SK-N-SH treated with all-trans-retinoic acid at 6 μM for 48 hours (cell line): ENCODE results near the gene RIN3.

Experiments
- ARNTL ChIP-seq: fragments of 450-650 bp; formaldehyde crosslinking; IDR thresholded peaks from 2 replicates; pipeline ENCODE4 v1.5.0; 2020; ENCODE audit warnings: low read depth, mild to moderate bottlenecking, moderate library complexity, borderline replicate concordance
- PPARA ChIP-seq: fragments of 250-450 bp; sonication (Bioruptor Pico); IDR thresholded peaks from 2 replicates; pipeline ENCODE4 v1.5.0; 2020; ENCODE audit warnings: mild to moderate bottlenecking, borderline replicate concordance
- RARB ChIP-seq: fragments of 250-450 bp; sonication (Bioruptor Pico); IDR thresholded peaks from 2 replicates; pipeline ENCODE4 v1.8.0; 2021; ENCODE audit warnings: mild to moderate bottlenecking, moderate library complexity
- SNAI2 ChIP-seq: fragments of 250-450 bp; sonication (Bioruptor Pico); IDR thresholded peaks from 2 replicates; pipeline ENCODE4 v1.5.0; 2020; ENCODE audit warnings: mild to moderate bottlenecking, moderate library complexity
- ZFP30 ChIP-seq: fragments of 450-650 bp; formaldehyde crosslinking; IDR thresholded peaks from 2 replicates; pipeline ENCODE4 v1.5.0; 2022; ENCODE audit warnings: mild to moderate bottlenecking, moderate library complexity
- ZNF565 ChIP-seq: fragments of 450-650 bp; formaldehyde crosslinking; conservative IDR thresholded peaks from 2 replicates; pipeline ENCODE4 v1.5.0; 2020; ENCODE audit warnings: low read depth, mild to moderate bottlenecking, moderate library complexity
- ZNF8 ChIP-seq: fragments of 450-650 bp; formaldehyde crosslinking; IDR thresholded peaks from 2 replicates; pipeline ENCODE4 v1.5.0; 2020; ENCODE audit warnings: mild to moderate bottlenecking, moderate library complexity
- TF ChIP-seq, protein P1 (sequence below): fragments of 250-450 bp; sonication (Bioruptor Pico); IDR thresholded peaks from 2 replicates; pipeline ENCODE4 v1.8.0; 2021; ENCODE audit warnings: low read depth, mild to moderate bottlenecking, moderate library complexity, borderline replicate concordance
- TF ChIP-seq, protein P2 (sequence below): fragments of 250-450 bp; sonication (Bioruptor Pico); IDR thresholded peaks from 2 replicates; pipeline ENCODE4 v1.5.0; 2020; ENCODE audit warnings: mild to moderate bottlenecking, moderate library complexity
- TF ChIP-seq, protein P3 (sequence below): fragments of 250-450 bp; sonication (Bioruptor Pico); IDR thresholded peaks from 2 replicates; pipeline ENCODE4 v1.8.0; 2020; ENCODE audit warnings: mild to moderate bottlenecking, moderate library complexity, borderline replicate concordance

DNA sequence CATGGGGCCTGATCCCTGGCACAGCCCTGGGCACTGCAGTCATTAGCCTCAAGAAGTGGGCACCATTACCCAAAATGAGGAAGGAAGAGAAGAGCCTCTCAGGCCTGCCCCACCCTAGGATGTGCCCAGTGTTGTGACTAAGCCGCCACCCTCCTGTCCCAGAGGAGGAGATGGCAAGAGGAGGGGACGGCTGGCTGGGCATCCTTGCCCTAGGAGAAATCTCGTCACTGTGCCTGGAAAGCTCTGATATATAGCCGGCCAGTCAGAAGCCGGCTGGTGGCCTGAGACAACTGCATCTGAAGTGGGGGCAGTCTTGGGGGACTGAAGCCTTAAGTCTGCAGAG, 119.7 kb downstream of the RIN3 start:
- TF ChIP-seq PPARA (no peak), SNAI2 (CRISPR knock-in tag) (no peak), ZFP30 (CRISPR knock-in tag) (no peak), ZNF565 (CRISPR knock-in tag) (no peak), RARB (CRISPR knock-in tag) (no peak), ZNF8 (CRISPR knock-in tag) (no peak), ARNTL (CRISPR knock-in tag) (no peak)
- TF ChIP-seq, protein P1, sequence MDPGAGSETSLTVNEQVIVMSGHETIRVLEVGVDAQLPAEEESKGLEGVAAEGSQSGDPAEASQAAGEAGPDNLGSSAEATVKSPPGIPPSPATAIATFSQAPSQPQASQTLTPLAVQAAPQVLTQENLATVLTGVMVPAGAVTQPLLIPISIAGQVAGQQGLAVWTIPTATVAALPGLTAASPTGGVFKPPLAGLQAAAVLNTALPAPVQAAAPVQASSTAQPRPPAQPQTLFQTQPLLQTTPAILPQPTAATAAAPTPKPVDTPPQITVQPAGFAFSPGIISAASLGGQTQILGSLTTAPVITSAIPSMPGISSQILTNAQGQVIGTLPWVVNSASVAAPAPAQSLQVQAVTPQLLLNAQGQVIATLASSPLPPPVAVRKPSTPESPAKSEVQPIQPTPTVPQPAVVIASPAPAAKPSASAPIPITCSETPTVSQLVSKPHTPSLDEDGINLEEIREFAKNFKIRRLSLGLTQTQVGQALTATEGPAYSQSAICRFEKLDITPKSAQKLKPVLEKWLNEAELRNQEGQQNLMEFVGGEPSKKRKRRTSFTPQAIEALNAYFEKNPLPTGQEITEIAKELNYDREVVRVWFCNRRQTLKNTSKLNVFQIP (CRISPR knock-in tag) = no peak
- TF ChIP-seq, protein P2, sequence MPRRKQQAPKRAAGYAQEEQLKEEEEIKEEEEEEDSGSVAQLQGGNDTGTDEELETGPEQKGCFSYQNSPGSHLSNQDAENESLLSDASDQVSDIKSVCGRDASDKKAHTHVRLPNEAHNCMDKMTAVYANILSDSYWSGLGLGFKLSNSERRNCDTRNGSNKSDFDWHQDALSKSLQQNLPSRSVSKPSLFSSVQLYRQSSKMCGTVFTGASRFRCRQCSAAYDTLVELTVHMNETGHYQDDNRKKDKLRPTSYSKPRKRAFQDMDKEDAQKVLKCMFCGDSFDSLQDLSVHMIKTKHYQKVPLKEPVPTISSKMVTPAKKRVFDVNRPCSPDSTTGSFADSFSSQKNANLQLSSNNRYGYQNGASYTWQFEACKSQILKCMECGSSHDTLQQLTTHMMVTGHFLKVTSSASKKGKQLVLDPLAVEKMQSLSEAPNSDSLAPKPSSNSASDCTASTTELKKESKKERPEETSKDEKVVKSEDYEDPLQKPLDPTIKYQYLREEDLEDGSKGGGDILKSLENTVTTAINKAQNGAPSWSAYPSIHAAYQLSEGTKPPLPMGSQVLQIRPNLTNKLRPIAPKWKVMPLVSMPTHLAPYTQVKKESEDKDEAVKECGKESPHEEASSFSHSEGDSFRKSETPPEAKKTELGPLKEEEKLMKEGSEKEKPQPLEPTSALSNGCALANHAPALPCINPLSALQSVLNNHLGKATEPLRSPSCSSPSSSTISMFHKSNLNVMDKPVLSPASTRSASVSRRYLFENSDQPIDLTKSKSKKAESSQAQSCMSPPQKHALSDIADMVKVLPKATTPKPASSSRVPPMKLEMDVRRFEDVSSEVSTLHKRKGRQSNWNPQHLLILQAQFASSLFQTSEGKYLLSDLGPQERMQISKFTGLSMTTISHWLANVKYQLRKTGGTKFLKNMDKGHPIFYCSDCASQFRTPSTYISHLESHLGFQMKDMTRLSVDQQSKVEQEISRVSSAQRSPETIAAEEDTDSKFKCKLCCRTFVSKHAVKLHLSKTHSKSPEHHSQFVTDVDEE (CRISPR knock-in tag) = no peak
- TF ChIP-seq, protein P3, sequence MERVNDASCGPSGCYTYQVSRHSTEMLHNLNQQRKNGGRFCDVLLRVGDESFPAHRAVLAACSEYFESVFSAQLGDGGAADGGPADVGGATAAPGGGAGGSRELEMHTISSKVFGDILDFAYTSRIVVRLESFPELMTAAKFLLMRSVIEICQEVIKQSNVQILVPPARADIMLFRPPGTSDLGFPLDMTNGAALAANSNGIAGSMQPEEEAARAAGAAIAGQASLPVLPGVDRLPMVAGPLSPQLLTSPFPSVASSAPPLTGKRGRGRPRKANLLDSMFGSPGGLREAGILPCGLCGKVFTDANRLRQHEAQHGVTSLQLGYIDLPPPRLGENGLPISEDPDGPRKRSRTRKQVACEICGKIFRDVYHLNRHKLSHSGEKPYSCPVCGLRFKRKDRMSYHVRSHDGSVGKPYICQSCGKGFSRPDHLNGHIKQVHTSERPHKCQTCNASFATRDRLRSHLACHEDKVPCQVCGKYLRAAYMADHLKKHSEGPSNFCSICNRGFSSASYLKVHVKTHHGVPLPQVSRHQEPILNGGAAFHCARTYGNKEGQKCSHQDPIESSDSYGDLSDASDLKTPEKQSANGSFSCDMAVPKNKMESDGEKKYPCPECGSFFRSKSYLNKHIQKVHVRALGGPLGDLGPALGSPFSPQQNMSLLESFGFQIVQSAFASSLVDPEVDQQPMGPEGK = no peak
